ENCODE measurements around the gene PLD6.

DNA sequence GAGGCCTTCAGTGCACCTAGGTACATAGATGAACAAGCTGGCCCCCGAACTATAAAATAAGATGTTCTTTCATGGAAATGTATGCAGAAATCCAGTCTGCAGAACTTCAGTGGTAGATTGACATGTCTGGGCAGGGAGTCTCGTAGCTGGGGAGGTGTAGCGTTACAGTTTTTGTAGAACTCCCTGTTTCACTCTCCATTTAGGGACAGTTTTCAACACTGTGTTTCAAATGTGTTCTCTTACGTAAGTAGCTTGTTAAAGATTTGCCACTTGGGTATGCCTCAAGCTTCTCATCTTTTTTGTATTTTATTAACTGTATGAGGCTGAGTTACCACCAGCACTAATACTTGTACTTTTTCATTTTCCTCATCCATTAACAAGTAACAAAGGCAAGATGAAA, 46.6 kb downstream of the PLD6 start:
- TF ChIP-seq, protein P1, sequence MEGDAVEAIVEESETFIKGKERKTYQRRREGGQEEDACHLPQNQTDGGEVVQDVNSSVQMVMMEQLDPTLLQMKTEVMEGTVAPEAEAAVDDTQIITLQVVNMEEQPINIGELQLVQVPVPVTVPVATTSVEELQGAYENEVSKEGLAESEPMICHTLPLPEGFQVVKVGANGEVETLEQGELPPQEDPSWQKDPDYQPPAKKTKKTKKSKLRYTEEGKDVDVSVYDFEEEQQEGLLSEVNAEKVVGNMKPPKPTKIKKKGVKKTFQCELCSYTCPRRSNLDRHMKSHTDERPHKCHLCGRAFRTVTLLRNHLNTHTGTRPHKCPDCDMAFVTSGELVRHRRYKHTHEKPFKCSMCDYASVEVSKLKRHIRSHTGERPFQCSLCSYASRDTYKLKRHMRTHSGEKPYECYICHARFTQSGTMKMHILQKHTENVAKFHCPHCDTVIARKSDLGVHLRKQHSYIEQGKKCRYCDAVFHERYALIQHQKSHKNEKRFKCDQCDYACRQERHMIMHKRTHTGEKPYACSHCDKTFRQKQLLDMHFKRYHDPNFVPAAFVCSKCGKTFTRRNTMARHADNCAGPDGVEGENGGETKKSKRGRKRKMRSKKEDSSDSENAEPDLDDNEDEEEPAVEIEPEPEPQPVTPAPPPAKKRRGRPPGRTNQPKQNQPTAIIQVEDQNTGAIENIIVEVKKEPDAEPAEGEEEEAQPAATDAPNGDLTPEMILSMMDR (IDR thresholded peaks at IDR 0.05; ENCODE audit: insufficient read depth, low read length, poor library complexity, severe bottlenecking): no peak
- TF ChIP-seq EZH2phosphoT487 (conservative IDR thresholded peaks at IDR 0.05; ENCODE audit: low read length): no peak
